ENCODE data around the gene CCDC159.

GRCh38 chr19:11397089-11397610, 50.8 kb downstream of the CCDC159 start:
- TF ChIP-seq, protein P1, sequence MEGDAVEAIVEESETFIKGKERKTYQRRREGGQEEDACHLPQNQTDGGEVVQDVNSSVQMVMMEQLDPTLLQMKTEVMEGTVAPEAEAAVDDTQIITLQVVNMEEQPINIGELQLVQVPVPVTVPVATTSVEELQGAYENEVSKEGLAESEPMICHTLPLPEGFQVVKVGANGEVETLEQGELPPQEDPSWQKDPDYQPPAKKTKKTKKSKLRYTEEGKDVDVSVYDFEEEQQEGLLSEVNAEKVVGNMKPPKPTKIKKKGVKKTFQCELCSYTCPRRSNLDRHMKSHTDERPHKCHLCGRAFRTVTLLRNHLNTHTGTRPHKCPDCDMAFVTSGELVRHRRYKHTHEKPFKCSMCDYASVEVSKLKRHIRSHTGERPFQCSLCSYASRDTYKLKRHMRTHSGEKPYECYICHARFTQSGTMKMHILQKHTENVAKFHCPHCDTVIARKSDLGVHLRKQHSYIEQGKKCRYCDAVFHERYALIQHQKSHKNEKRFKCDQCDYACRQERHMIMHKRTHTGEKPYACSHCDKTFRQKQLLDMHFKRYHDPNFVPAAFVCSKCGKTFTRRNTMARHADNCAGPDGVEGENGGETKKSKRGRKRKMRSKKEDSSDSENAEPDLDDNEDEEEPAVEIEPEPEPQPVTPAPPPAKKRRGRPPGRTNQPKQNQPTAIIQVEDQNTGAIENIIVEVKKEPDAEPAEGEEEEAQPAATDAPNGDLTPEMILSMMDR (IDR thresholded peaks at IDR 0.05), result no peak
- no peak for TF ChIP-seq EZH2 (IDR thresholded peaks at IDR 0.05; ENCODE audit: borderline replicate concordance, insufficient read depth, low read depth, low read length, poor library complexity, severe bottlenecking)

Data from B cell (primary cell).